Motor neuron (in vitro differentiated cells): Measurements from ENCODE around the gene ACOX3. TPM values are rescaled to one million over a fixed set of nuclear protein-coding genes. Genes with fewer than 3 reads are reported as not detected.
"Not testable (repeated sequence)": the region's sequence is repeated elsewhere in the genome, so short reads cannot be mapped to it uniquely, and the experiment has no call there.

ENCODE experiments used
- ATAC-seq, 8 experiments: fragments of 200-7000 bp; cut with Tn5 transposase; replicated peaks in 6 of 8; 2 replicates each; pipeline ENCODE4 v1.8.0; 2021; ENCODE audit warnings: mild to moderate bottlenecking in 8 of 8, moderate library complexity in 8 of 8
- H3K27ac ChIP-seq, 2 donors: fragments of 250-450 bp; sonication (Bioruptor Pico); 2 replicates each; pipeline ENCODE4 v1.9.0; 2021; ENCODE audit warnings: antibody characterized with exemption in 2 of 2, mild to moderate bottlenecking in 2 of 2, moderate library complexity in 1 of 2
- H3K4me1 ChIP-seq, 2 donors: fragments of 250-450 bp; sonication (Bioruptor Pico); replicated peaks in 1 of 2; 2 replicates each; pipeline ENCODE4 v1.6.1; 2021; ENCODE audit warnings: antibody characterized with exemption in 2 of 2, mild to moderate bottlenecking in 2 of 2, moderate library complexity in 1 of 2
- H3K4me3 ChIP-seq, 5 donors: fragments of 250-450 bp; sonication (Bioruptor Pico); 2 replicates each; pipeline ENCODE4 v1.9.0; 2021; ENCODE audit warnings: antibody characterized with exemption in 5 of 5, mild to moderate bottlenecking in 5 of 5, moderate library complexity in 4 of 5
- WGBS, 10 experiments: fragments of 450-650 bp; shearing (Covaris generic); methylation state at CpG; one replicate each; pipeline ENCODE4 v1.0.0; 2022; 5-methylcytosine and 5-hydroxymethylcytosine counted together
- in situ Hi-C, 9 experiments: fragments of 400-800 bp; cut with MboI; loops; one replicate each; pipeline ENCODE4 v1.15.0; 2021; ENCODE audit warnings: low sequenced_read_pairs in 9 of 9, low pct_unique_long_range_greater_than_20kb in 2 of 9; ENCODE audit not compliant: unreplicated experiment in 9 of 9
- total RNA-seq, 8 experiments: library from RNA; unstranded; fragments of 300-600 nt; gene quantifications; 2 replicates each; pipeline versions ENCODE4 v1.2.3 to v1.2.4, GENCODE V29; 2022

The ACOX3 gene
- total RNA-seq, 8 experiments from 2014 or later, result 6.9 to 19.7 (median 12.6) TPM

GRCh38 chr4:8353912-8354453 is 86.5 kb downstream of the ACOX3 start:
- in situ Hi-C loops, result no loop called here
- Histone ChIP-seq H3K4me1 (peaks cover 22 to 42% of the 10 kb centered on the region in 2 donors), H3K27ac (no peak overlapping the region), H3K4me3 (no peak overlapping the region)
- 40 to 100% (median 81%) methylated on average over 1 to 6 of the region's 12 CpGs; no CpG with 5 or more reads in 2 of the 10 experiments for WGBS, 10 experiments
- ATAC-seq, result no peak

GRCh38 chr4:8353158-8353669 is 87.3 kb downstream of the ACOX3 start:
- in situ Hi-C loops, result no loop called here
- no peak for ATAC-seq
- 39 to 83% (median 74%) methylated on average over 1 to 5 of the region's 9 CpGs; no CpG with 5 or more reads in 6 of the 10 experiments for WGBS, 10 experiments

GRCh38 chr4:8352368-8353157 is 88.0 kb downstream of the ACOX3 start:
- Histone ChIP-seq H3K4me1 (peaks cover 9 to 31% of the 10 kb centered on the region in 2 donors), H3K27ac (peak overlapping the region in 1 of 2 donors; percentile 14), H3K4me3 (no peak overlapping the region)
- in situ Hi-C loops, result no loop called here
- peak in 7 of 8 experiments; percentile 37 to 90 (median 63) for ATAC-seq
- WGBS, 10 experiments, result 0 to 61% (median 40%) methylated on average over 1 to 5 of the region's 20 CpGs; no CpG with 5 or more reads in 7 of the 10 experiments

More at GRCh38 chr4:8353158-8353669, 87.3 kb downstream of the ACOX3 start:
- peaks cover 16 to 37% of the 10 kb centered on the region in 2 donors for H3K4me1 ChIP-seq
- no peak overlapping the region for H3K4me3 ChIP-seq
- H3K27ac ChIP-seq, result no peak overlapping the region

GRCh38 chr4:8351931-8352367 is 88.6 kb downstream of the ACOX3 start:
- H3K27ac ChIP-seq, result no peak overlapping the region
- in situ Hi-C loops, result no loop called here
- H3K4me1 ChIP-seq, result peaks cover 7 to 24% of the 10 kb centered on the region in 2 donors
- no peak overlapping the region for H3K4me3 ChIP-seq
- WGBS, 10 experiments, result 0 to 96% (median 72%) methylated on average over 1 to 7 of the region's 8 CpGs; no CpG with 5 or more reads in 1 of the 10 experiments
- ATAC-seq, result peak in 6 of 8 experiments; percentile 29 to 95 (median 54)

GRCh38 chr4:8350841-8351461 is 89.6 kb downstream of the ACOX3 start:
- in situ Hi-C loops, result no loop called here
- Histone ChIP-seq H3K4me1 (peaks cover 7 to 22% of the 10 kb centered on the region in 2 donors), H3K27ac (no peak overlapping the region), H3K4me3 (no peak overlapping the region)
- 90% methylated on average over 2 of the region's 19 CpGs; no CpG with 5 or more reads in 8 of the 10 experiments for WGBS, 10 experiments
- no peak for ATAC-seq

- Histone ChIP-seq H3K4me1 (peaks cover 7 to 22% of the 10 kb centered on the region in 2 donors), H3K4me3 (no peak overlapping the region), H3K27ac (no peak overlapping the region)
- no peak for ATAC-seq
- in situ Hi-C loops, result no loop called here
- WGBS, 10 experiments, result 70 to 98% (median 83%) methylated on average over 1 to 7 of the region's 13 CpGs; no CpG with 5 or more reads in 5 of the 10 experiments
Observed at GRCh38 chr4:8350352-8350751, 90.2 kb downstream of the ACOX3 start.

GRCh38 chr4:8349664-8350236 is 90.8 kb downstream of the ACOX3 start:
- H3K4me1 ChIP-seq, result peaks cover 7 to 22% of the 10 kb centered on the region in 2 donors
- H3K27ac ChIP-seq, result no peak overlapping the region
- ATAC-seq, result no peak
- WGBS, 10 experiments, result 20 to 100% (median 64%) methylated on average over 1 to 5 of the region's 7 CpGs; no CpG with 5 or more reads in 4 of the 10 experiments
- in situ Hi-C loops, result no loop called here
- H3K4me3 ChIP-seq, result no peak overlapping the region

- in situ Hi-C loops, ATAC-seq, H3K27ac ChIP-seq, H3K4me3 ChIP-seq: not testable (repeated sequence)
- peaks cover 7 to 22% of the 10 kb centered on the region in 2 donors for H3K4me1 ChIP-seq
- 80 to 100% (median 96%) methylated on average over 1 to 4 of the region's 11 CpGs; no CpG with 5 or more reads in 4 of the 10 experiments for WGBS, 10 experiments
Observed at GRCh38 chr4:8349236-8349635, 91.3 kb downstream of the ACOX3 start.

- 33 to 90% (median 62%) methylated on average over 1 to 3 of the region's 6 CpGs; no CpG with 5 or more reads in 6 of the 10 experiments for WGBS, 10 experiments
- ATAC-seq, result no peak
- in situ Hi-C loops, result no loop called here
- Histone ChIP-seq H3K4me3 (no peak overlapping the region), H3K4me1 (peaks cover 7 to 22% of the 10 kb centered on the region in 2 donors), H3K27ac (no peak overlapping the region)
Observed at GRCh38 chr4:8348071-8348470, 92.5 kb downstream of the ACOX3 start.

GRCh38 chr4:8347660-8348059 is 92.9 kb downstream of the ACOX3 start:
- Histone ChIP-seq H3K4me3 (no peak overlapping the region), H3K27ac (no peak overlapping the region), H3K4me1 (peaks cover 7 to 22% of the 10 kb centered on the region in 2 donors)
- in situ Hi-C loops, result no loop called here
- WGBS, 10 experiments, result 50 to 100% (median 81%) methylated on average over 1 to 3 of the region's 7 CpGs; no CpG with 5 or more reads in 7 of the 10 experiments
- no peak for ATAC-seq

- no peak overlapping the region for H3K27ac ChIP-seq
- in situ Hi-C loops, result no loop called here
- ATAC-seq, result peak in 1 of 8 experiments; percentile 12
- no peak overlapping the region for H3K4me3 ChIP-seq
- H3K4me1 ChIP-seq, result peaks cover 4 to 16% of the 10 kb centered on the region in 2 donors
- WGBS, 10 experiments, result 67 to 100% methylated on average over 1 to 4 of the region's 16 CpGs; no CpG with 5 or more reads in 8 of the 10 experiments
Observed at GRCh38 chr4:8346838-8347605, 93.5 kb downstream of the ACOX3 start.
